Psoas muscle (tissue), 8 donors: ENCODE results near the gene CCDC8. TPM values are rescaled to one million over a fixed set of nuclear protein-coding genes. Genes with fewer than 3 reads are reported as not detected.

Experiments
- ATAC-seq, 4 donors: fragments of 200-7000 bp; cut with Tn5 transposase; one replicate each; pipeline ENCODE4 v1.9.1; 2020; ENCODE audit warnings: moderate library complexity in 3 of 4, mild to moderate bottlenecking in 2 of 4
- DNase-seq, 2 donors: peaks; one replicate each; pipeline ENCODE4 v3.0.0-alpha.2; 2020
- H3K27ac ChIP-seq: fragments of 200-600 bp; one replicate; pipeline ENCODE4 v1.8.0; 2022
- H3K27me3 ChIP-seq, 3 donors: fragments of 200-600 bp in 1 of 3; one replicate each; pipeline versions ENCODE4 v1.6.1 to v1.8.0; 2013 to 2022; ENCODE audit warnings: low read length in 2 of 3, mild to moderate bottlenecking in 2 of 3, moderate library complexity in 1 of 3; ENCODE audit not compliant: insufficient read depth in 3 of 3
- H3K36me3 ChIP-seq, 2 donors: fragments of 200-600 bp in 1 of 2; one replicate each; pipeline versions ENCODE4 v1.6.1 to v1.8.0; 2013 to 2022; ENCODE audit warnings: low read depth in 1 of 2, mild to moderate bottlenecking in 1 of 2, moderate library complexity in 1 of 2; ENCODE audit not compliant: insufficient read depth in 1 of 2
- H3K4me1 ChIP-seq: fragments of 200-600 bp; one replicate; pipeline ENCODE4 v1.8.0; 2022
- H3K4me3 ChIP-seq: fragments of 200-600 bp; one replicate; pipeline ENCODE4 v1.8.0; 2022; ENCODE audit warnings: mild to moderate bottlenecking
- H3K9me3 ChIP-seq: fragments of 200-600 bp; one replicate; pipeline ENCODE4 v1.8.0; 2022
- CTCF ChIP-seq: fragments of 200-600 bp; IDR thresholded peaks from one replicate; pipeline ENCODE4 v1.8.0; 2022; ENCODE audit warnings: antibody characterized with exemption
- WGBS, 3 donors: extraction: QIAGEN DNeasy Blood & Tissue Kit; methylation state at CpG; one replicate each; pipeline versions ENCODE4 v1.1.6 to v1.1.7; 2013; 5-methylcytosine and 5-hydroxymethylcytosine counted together
- intact Hi-C, 2 donors: fragments of 100-400 bp; cut with DNase I; formaldehyde crosslinking; loops; one replicate each; pipeline versions ENCODE4 v1.11.0 to v1.14.2; 2022
- polyA plus RNA-seq, 3 donors: library from polyadenylated mRNA; stranded (reverse); fragments of 200-250 nt; gene quantifications; one replicate each; pipeline ENCODE4 v1.2.3, GENCODE V29; 2013
- total RNA-seq, 4 donors: library from RNA; stranded (reverse); fragmentation: NEBNext Ultra II Directional in 2 of 4; extraction: Animal tissue kit (Norgen Biotek cat#: 25700) in 2 of 4; gene quantifications; one replicate each; pipeline versions ENCODE4 v1.2.1 to v1.2.4, GENCODE V29; 2021 to 2023
- donor health status: healthy with polysubstance abuse.
- donor health status: DM: no; HTN: no; CAD: no; lungs with moderate emphysema.
- donor health status: Bipolar disorder and iron deficiency.
- donor health status: healthy.
- donor health status: DM: yes; HTN: yes; CAD: no.
- donor health status: DM: no; HTN: no; CAD: no.
- donor health status: DM: no; HTN: no; CAD: no.
- donor health status: DM: yes; HTN: yes; CAD: no.

CCDC8 gene
- total and polyA plus RNA-seq, 7 donors: 0.51 to 7.0 (median 1.6) TPM

- DNase-seq: no peak
- intact Hi-C loops: no loop called here
- H3K36me3 ChIP-seq: peaks cover 6 to 80% of the 10 kb centered on the region in 2 donors
Observed at GRCh38 chr19:46388311-46389095, 24.9 kb downstream of the CCDC8 start.

DNA sequence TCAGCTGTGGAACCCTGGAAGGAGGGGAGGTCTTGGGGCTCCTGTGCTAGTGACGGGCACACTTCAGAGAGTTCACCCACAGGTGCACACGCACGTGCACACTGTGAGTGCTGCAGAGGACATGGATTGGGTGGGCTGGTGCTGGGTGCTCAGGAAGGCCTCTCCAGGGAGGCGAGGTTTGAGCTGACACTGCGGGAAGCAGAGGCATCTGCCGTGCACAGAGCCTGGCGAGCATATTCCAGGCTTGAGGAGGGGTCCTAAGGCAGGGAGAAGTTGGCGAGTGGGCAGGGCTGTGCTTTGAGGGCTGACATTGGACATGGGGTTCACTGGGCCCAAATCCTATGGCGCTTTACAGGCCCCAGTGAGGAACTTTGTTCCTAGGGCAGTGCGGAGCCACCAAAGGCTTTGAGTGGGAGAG lies 25.6 kb downstream of the CCDC8 start:
- peaks cover 6 to 87% of the 10 kb centered on the region in 2 donors for H3K36me3 ChIP-seq
- intact Hi-C loops: no loop called here
- ATAC-seq (no peak), DNase-seq (no peak)
- TF ChIP-seq CTCF: no peak
- 94 to 95% (median 95%) methylated on average over 10 of the region's 10 CpGs for WGBS, 3 donors
- H3K4me1 ChIP-seq: no peaks in the 10 kb centered on the region
- no peaks in the 10 kb centered on the region for H3K27me3 ChIP-seq
- H3K4me3 ChIP-seq: no peak overlapping the region
- no peaks in the 10 kb centered on the region for H3K9me3 ChIP-seq
- no peak overlapping the region for H3K27ac ChIP-seq

More at GRCh38 chr19:46388311-46389095, 24.9 kb downstream of the CCDC8 start:
- H3K27me3 ChIP-seq: no peaks in the 10 kb centered on the region
- no peak for ATAC-seq
- H3K9me3 ChIP-seq: no peaks in the 10 kb centered on the region
- TF ChIP-seq CTCF: no peak
- H3K27ac ChIP-seq: no peak overlapping the region
- no peak overlapping the region for H3K4me3 ChIP-seq
- H3K4me1 ChIP-seq: no peaks in the 10 kb centered on the region
- 91 to 94% (median 92%) methylated on average over 25 of the region's 25 CpGs for WGBS, 3 donors

GRCh38 chr19:46386996-46387712 lies 26.2 kb downstream of the CCDC8 start:
- no peak overlapping the region for H3K4me3 ChIP-seq
- no peaks in the 10 kb centered on the region for H3K27me3 ChIP-seq
- ATAC-seq (no peak), DNase-seq (no peak)
- peaks cover 6 to 87% of the 10 kb centered on the region in 2 donors for H3K36me3 ChIP-seq
- intact Hi-C loops: no loop called here
- WGBS, 3 donors: 95 to 96% (median 95%) methylated on average over 30 of the region's 30 CpGs
- no peaks in the 10 kb centered on the region for H3K9me3 ChIP-seq
- no peaks in the 10 kb centered on the region for H3K4me1 ChIP-seq
- no peak overlapping the region for H3K27ac ChIP-seq
- TF ChIP-seq CTCF: no peak

- H3K27me3 ChIP-seq: no peaks in the 10 kb centered on the region
- no peak for DNase-seq
- no peak overlapping the region for H3K27ac ChIP-seq
- ATAC-seq: no peak
- H3K4me1 ChIP-seq: no peaks in the 10 kb centered on the region
- peaks cover 6 to 90% of the 10 kb centered on the region in 2 donors for H3K36me3 ChIP-seq
- H3K4me3 ChIP-seq: no peak overlapping the region
- WGBS, 3 donors: 88 to 95% (median 94%) methylated on average over 9 to 10 of the region's 10 CpGs
- intact Hi-C loops: no loop called here
- TF ChIP-seq CTCF: no peak
- no peaks in the 10 kb centered on the region for H3K9me3 ChIP-seq
Observed at GRCh38 chr19:46386151-46386550, 27.2 kb downstream of the CCDC8 start.
